NCI-H1417 treated with DMSO at 0.1 percent for 48 hours (cell line): ENCODE results near the gene TRAPPC3.
"Not testable (repeated sequence)": the region's sequence is repeated elsewhere in the genome, so short reads cannot be mapped to it uniquely, and the experiment has no call there.

Experiments
- DNase-seq: peaks from one replicate; lab custom pipeline; 2025; lab: John Stamatoyannopoulos, UW

TRAPPC3 gene

GRCh38 chr1:36166938-36167905 lies 17.9 kb upstream of the TRAPPC3 start:
- no peak for DNase-seq

- no peak for DNase-seq
Measured at GRCh38 chr1:36166136-36166535, 16.9 kb upstream of the TRAPPC3 start.

GRCh38 chr1:36165145-36165544 lies 15.9 kb upstream of the TRAPPC3 start:
- DNase-seq: no peak

GRCh38 chr1:36164361-36164760 lies 15.1 kb upstream of the TRAPPC3 start:
- no peak for DNase-seq

GRCh38 chr1:36163426-36163825 lies 14.1 kb upstream of the TRAPPC3 start:
- no peak for DNase-seq

- no peak for DNase-seq
Measured at GRCh38 chr1:36162680-36163239, 13.5 kb upstream of the TRAPPC3 start.

- DNase-seq: no peak
Measured at GRCh38 chr1:36161641-36162531, 12.6 kb upstream of the TRAPPC3 start.

GRCh38 chr1:36160949-36161485 lies 11.7 kb upstream of the TRAPPC3 start:
- no peak for DNase-seq

- no peak for DNase-seq
Measured at GRCh38 chr1:36160388-36160948, 11.2 kb upstream of the TRAPPC3 start.

- no peak for DNase-seq
Measured at GRCh38 chr1:36159614-36160387, 10.5 kb upstream of the TRAPPC3 start.

- not testable (repeated sequence) for DNase-seq
Measured at GRCh38 chr1:36158827-36159252, 9.6 kb upstream of the TRAPPC3 start.

- no peak for DNase-seq
Measured at GRCh38 chr1:36157973-36158826, 8.9 kb upstream of the TRAPPC3 start.

- DNase-seq: no peak
Measured at GRCh38 chr1:36157115-36157903, 8.0 kb upstream of the TRAPPC3 start.

- DNase-seq: no peak
Measured at GRCh38 chr1:36156329-36157114, 7.2 kb upstream of the TRAPPC3 start.

GRCh38 chr1:36155408-36156328 lies 6.4 kb upstream of the TRAPPC3 start, which contains the start of gene MAP7D1:
Gene MAP7D1, plus strand, starts transcription at chr1:36156160. Its CDS starts 258 bp downstream, at chr1:36156418.
- DNase-seq: peak; percentile 19

- DNase-seq: no peak
Measured at GRCh38 chr1:36154765-36155407, 5.6 kb upstream of the TRAPPC3 start.

GRCh38 chr1:36154335-36154734 lies 5.0 kb upstream of the TRAPPC3 start:
- DNase-seq: no peak
